ENCODE measurements around the gene PPP5C.
"Not testable (repeated sequence)": the region's sequence is repeated elsewhere in the genome, so short reads cannot be mapped to it uniquely, and the experiment has no call there.

Gene PPP5C

DNA sequence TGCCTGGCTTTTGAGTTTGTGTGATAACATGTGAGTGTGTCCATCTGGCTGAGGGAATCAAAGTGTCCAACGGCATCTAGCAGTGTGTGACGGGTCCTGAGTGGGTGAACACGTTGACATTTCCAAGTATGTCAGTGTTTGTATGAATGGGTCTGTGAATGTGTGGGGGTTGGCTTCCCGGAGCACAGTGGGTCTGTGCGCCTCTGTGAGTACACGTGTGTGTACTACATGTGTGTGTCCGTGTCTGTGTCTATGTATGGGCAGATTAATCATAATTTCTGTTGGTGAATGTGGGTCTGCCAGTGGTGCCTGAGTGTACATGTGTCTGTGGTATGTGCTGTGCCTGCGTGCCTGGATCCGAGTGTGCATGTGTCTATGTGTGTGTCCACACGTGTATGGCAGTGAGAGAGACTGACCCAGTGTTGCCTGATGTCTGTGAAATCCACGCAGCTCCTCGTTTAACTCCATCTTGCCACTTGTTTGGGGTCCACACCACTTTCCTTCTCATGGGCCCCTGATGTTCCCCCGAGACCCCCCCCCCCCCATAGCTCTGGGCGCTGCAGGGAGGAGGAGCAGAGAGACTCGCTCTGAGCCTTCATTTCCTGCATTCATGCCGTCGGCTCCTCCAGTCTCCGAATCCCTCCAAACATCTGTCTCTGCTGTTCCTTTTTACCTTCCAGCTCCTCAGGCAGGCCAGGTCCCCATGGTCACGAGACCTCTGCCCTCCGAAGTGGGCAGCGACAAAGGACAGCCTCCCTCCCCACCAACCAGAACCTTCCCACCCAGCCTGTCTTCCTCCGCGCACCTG lies 61.2 kb downstream of the PPP5C start:
- DNase-seq (ENCODE audit: low read depth in 3 of 3) = no peak

DNA sequence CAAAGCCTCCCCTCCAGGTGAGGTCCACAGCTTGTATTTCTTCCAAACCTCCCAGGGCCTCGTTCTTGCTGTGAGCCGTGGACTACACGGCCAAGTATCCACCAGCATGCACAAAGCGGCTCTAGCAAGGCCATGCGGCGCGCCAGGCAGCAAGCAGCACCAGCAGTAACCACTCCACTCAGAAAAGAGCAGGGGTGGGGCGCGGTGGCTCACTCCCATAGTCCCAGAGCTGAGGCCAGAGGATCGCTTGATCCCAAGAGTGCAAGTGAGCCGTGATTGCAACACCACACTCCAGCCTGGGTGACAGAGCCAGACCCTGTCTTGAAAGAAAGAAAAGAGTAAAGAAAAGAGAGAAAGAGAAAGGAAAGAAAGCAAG lies 61.8 kb downstream of the PPP5C start:
- DNase-seq (ENCODE audit: low read depth in 3 of 3) = no peak

DNA sequence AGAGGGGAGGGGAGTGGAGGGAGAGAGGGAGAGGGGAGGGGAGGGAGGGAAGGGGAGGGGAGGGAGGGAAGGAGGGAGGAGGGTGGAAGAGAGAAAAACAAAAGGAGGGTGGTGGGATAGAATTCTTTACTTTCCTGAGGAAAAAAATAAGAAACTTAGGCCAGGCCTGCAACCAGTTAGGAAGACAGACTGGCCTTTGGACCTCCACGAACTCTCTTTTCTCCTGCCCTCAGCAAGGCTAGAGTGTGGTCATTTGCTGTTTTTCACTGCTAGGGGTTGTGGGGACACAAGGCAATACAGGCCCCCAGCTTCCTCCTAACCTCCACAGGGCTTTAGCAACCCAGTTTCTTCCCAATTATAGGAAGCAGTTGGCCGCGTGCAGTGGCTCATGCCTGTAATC lies 62.3 kb downstream of the PPP5C start:
- no peak for DNase-seq (ENCODE audit: low read depth in 3 of 3)

DNA sequence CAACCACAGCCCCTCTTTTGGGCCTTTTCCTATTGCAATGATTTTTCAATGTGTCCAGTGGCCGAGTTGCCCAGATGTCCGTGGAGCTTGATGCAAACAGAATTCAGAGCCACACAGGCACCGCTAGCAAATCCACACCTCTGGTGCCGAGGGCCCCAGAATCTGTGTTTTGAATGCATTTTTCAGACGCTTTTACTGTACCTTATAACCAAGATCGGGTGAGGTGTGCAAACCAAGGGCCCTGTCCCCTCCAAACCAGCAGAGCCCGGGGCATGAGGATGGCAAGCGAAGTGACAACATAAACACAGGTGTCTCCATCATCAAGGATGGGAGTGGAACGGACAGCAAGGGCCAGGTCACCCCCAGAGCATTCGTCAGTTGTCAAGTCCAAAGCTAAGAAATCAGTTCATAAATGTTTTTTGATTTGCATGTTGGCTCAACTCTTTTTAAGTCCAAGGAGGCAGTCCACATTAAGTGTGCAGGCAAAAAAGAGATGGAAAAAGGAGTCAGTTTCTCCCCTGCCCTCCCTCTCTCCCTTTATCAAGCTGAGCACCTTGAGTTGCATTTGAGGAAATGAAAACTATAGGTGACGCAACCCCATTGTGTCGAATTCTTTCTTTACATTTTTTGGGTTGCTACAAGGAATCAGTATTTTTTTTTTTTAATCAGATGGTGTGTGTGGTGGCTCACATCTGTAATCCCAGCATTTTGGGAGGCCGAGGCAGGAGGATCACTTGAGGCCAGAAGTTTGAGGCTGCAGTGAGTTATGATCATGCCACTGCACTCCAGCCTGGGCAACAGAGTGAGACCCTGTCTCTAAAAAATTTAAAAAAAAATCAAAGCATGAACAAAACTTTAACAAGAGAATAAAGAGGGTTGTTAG lies 63.6 kb downstream of the PPP5C start:
- no peak for DNase-seq (ENCODE audit: low read depth in 3 of 3)

DNA sequence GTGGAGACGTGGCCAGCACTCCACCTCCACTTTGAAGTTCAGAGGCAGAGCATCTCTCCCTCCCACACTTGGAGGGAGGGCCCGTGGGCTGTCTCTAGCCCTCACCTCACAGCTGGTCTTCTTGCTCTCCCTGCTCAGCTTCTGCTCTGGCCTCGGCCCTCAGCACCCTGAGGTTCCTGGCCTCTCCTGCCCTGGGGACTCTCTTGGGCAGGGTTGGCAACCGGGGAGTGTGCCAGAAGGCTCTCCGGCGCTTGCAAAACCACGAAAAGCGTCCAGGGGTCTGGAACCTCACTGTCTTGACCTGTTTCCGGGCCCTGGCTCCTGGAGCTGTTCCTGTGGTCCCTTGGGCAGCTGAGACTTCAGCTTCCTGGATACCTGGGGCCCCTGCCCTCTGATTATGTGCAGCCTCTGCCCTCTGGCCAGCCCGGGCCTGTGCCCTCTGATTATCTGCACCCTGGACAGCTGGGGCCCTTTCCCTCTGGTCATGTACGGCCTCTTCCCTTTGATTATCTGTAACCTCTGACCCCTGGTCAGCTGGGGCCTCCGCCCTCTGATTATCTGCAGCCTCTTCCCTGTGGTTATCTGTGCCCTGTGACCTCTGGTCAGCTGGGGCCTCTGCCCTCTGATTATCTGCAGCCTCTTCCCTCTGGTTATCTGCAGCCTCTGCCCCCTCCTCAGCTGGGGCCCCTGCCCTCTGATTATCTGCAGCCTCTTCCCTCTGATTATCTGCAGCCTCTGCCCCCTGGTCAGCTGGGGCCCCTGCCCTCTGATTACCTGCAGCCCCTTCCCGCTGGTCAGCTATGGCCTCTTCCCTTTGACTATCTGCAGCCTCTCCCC lies 64.4 kb downstream of the PPP5C start:
- DNase-seq (ENCODE audit: low read depth in 3 of 3) = no peak

DNA sequence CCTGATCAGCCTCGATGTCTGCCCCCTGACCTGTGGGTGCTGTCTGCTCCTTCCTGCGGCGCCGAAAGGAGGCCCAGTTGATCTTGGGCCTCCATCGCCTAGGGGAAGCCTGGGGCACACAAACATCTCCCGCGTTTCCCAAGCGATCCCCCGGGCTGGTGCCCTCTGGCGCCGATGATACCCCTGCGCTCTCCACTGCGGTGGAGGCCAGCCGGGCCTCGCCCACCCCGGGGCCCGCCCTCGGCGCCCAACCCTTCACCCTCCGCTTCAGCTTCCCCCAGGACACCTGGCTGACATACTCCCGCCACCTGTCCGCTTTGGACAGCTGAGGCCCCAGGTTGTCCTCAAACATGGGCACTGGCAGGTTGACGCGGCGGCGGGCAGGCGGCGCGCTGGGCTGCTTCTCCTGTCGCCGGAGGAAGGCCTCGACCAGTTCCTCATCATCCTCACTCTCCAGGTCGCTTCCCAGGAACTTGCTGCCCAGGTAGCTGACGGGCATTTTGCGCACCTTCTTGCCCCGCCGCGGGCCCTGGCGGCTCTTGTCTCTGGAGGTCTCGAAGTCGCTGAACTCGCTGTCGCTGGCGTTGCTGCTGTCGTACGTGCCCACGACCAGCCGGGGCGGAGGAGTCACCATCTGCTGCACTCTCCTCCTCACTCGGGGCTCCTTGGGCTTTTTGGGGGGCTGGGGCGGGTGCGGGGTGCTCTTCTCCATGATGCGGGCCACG lies 65.2 kb downstream of the PPP5C start:
- DNase-seq (ENCODE audit: low read depth in 3 of 3) = no peak

DNA sequence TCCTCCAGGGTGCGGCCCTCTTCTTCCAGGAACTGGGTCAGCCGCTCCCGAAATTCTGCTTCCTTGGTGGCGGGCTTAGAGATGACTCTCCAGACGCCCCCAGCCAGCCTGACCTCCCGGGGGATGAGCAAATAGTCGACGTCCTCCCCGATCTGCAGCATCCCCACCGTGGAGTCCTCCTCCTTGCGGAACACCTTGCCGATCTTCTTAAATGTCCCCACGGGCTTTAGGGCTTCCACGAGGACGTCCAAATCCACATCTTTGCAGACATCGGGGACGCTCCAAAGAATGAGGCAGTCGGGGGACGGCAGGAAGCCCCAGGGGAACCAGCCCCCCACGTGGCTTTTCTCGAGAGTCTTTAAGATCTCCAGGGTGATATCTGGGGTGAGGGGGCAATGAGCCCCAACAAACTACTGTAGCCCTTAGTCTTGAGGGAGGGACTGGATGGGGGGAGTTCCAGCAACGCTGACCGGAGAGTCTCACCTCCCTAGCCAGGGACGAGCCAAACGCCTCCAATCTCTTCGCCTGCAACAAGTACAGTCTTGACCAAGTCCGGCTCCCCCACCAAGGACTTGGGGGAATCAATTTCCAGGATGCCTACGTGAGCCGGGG lies 65.9 kb downstream of the PPP5C start:
- DNase-seq (ENCODE audit: low read depth in 3 of 3) = no peak

DNA sequence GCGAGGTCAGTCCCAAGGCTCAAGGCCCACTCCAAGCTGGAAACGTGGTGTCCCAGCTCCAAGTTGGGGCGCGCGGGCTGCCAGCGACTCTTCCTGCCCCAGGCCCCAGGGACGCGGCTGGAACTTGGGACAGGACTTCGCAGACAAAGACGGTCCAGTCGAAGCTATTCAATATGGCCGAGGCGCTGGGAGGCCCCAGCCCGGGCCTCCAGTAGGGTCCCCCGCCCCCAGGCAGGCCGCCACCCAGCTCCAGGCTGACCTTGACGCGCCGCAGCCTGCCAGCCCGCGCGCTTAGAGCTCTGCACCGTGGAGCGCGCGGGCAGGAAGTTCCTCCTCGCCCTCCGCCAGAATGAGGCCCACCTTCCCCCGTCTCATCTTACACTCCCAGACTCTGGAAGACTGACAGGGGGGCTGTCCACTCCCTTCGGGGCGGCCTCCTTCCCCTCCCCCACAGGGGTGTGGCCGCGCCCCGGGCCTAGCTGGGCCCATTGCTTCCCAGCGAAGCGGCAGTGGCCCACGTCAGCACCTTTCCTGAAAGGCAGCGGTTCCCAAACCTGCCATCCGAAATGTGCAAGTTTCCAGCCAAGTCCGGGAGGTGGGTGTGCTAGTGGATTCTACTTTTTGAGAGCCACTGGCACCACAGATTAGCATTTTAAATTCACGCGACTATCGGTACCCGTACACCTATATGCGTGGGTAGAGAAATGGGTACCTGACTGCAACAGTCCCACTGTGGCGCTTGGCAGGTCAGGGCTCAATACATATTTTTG lies 66.6 kb downstream of the PPP5C start, which contains the start of gene CCDC8:
TSS of gene CCDC8 (minus strand) at position 303 of the 770 bp plus-strand sequence. CDS start 754 bp downstream, outside the sequence.
- DNase-seq (ENCODE audit: low read depth in 3 of 3) = no peak

DNA sequence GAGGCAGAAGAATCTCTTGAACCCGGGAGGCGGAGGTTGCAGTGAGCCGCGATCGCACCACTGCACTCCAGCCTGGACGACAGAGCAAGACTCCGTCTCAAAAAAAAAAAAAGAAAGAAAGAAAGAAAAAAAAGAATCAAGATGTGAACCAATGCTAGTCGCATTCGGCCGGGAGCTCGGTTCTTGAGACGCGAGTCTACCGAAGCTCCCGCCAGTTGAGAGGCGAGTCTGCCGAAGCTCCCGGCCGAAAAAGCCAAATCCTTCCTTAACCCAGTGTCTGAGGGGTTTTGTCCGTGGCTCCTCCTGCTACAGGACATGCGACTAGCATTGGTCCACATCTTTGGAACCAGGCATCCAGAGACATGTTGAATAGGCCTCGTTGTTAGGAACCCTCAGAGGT lies 68.0 kb downstream of the PPP5C start:
- not testable (repeated sequence) for DNase-seq (ENCODE audit: low read depth in 3 of 3)

DNA sequence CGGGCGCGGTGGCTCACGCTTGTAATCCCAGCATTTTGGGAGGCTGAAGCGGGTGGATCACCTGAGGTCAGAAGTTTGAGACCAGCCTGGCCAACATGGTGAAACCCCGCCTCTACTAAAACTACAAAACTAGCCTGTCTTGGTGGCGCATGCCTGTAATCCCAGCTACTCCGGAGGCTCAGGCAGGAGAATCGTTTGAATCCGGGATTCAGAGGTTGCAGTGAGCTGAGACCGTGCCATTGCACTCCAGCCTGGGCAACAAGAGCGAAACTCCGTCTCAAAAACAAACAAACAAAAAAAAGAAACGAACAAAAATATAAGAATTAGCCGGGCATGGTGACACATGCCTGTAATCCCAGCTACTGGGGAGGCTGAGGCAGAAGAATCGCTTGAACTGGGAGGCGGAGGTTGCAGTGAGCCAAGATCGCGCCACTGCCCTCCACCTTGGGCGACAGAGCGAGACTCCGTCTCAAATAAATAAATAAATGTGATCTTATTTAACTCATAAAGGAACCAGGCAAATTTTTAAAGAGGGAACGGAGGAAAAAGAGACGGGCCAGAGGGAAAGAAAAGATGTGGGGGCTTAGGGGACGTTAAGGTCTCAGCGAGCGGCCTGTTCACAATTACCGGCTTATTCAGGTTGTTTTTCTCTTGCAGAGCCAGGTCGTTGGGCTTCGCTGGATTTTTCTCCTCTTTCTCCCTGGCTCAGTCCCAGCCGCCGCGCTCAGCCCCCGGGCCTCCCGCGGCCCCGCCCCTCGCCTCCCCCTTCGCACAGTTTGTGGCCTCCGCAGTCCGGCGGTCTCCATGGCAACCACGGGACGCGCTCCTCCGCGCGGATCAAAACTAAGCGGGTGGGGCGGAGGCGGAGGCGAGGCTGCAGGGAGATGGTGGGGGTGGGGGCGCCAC lies 69.2 kb downstream of the PPP5C start:
- DNase-seq (ENCODE audit: low read depth in 3 of 3) = peak in 1 of 3 donors; percentile 36

DNA sequence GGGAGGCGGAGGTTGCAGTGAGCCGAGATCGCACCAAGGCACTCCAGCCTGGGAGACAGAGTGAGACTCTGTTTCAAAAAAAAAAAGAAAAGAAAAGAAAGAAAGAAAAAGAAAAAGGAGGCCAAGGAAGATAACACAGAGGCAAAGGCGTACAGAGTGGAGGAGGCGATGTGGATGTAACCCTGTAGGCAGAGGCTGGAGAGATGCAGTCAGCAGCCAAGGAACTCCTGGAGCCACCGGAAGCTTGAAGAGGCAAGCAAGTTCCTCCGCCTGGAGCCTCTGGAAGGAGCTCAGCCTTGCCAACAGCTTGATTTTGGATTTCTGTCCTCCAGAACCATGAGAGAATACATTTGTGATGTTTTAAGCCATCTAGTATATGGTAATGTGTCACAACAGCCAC lies 73.2 kb downstream of the PPP5C start:
- DNase-seq (ENCODE audit: low read depth in 3 of 3) = no peak

DNA sequence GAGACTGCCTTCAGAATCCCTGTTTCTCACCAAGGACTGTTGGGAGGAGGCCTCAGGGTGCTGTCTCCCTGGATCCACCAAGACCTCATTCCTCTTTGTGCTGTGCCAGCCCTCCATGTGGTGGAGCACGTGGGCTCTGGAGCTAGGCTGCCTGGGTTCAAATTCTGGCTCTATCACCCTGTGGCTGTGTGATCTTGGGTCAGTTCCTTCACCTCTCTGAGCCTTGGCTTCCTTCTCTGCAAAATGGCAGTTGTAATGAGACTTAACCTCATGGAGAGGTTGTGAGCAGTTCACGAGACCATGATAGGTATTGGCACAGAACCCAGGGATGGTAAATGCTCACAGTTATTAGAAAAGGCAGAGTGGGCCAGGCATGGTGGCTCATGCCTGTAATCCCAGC lies 75.5 kb downstream of the PPP5C start:
- DNase-seq (ENCODE audit: low read depth in 3 of 3) = no peak

DNA sequence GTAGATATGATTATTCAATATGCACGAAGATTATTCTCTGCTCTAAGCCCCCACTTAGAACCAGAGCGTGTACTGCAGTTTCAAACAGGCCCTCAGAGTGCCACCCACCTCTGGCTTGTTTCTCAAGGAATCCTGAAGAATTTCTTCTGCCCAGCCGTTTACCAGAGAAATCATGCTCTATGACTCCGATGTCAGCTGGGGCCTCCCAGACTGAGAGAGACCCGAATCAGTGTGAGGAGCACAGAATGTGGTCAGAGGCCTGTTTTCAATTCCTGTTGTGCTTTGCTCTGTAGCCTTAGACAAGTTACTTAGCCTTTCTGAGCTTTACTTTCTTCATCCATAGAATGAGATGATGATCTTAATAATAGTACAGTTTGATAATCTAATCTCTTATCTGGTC lies 76.3 kb downstream of the PPP5C start:
- DNase-seq (ENCODE audit: low read depth in 3 of 3) = no peak

DNA sequence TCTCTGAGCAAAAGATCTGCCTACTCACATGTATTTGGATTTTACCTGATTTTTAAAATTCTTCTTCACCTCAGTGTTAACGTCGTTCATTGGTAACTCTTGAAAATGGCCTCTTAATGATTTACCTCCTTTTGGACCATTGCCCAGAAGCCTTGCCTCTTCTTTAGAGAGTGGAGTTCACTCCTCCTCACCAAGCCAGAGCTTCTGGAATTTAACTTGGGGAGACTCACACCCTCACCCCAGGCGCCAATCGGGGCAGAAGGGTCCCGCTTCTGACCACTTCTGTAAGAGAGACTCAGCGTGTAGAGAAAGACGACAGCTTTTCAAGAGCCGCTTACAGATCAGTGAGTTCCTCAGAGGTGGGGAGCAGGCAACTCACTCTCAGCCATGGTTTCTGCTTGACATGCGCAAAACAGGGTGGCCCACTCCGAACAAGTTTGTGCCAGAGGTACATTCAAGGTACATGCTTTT lies 79.2 kb downstream of the PPP5C start:
- DNase-seq (ENCODE audit: low read depth in 3 of 3) = no peak

DNA sequence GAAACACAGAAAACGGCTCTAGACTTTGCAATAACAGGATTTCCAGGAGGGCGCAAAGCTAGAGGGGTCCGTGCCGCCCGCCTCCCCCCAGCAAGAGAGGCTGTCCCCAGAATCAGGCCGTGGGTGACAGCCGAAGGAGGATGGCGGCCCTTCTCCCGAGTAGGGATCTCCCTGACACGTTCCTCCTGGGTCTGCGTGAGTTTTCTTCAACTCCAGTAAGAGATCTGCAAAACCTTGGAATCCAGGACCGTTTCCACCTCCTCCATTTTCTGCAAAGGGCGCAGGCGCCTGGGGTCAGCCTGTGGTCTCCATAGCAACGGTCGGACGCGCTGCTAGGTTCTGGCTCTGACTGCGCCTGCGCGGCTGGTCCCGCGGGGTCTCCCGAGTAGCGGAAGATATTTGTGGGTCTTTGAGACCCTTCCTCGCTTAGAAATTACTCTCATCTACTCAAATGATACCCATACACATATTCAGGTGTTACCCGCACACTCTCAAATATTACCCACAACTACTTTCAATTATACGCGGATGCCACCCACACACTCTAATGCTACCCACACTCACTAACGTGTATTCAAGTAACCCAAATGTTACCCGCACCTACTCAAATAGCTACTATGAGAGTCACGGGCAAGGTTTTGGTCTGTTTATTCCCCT lies 79.7 kb downstream of the PPP5C start:
- peak in 2 of 3 donors; percentile 13 to 27 for DNase-seq (ENCODE audit: low read depth in 3 of 3)

DNA sequence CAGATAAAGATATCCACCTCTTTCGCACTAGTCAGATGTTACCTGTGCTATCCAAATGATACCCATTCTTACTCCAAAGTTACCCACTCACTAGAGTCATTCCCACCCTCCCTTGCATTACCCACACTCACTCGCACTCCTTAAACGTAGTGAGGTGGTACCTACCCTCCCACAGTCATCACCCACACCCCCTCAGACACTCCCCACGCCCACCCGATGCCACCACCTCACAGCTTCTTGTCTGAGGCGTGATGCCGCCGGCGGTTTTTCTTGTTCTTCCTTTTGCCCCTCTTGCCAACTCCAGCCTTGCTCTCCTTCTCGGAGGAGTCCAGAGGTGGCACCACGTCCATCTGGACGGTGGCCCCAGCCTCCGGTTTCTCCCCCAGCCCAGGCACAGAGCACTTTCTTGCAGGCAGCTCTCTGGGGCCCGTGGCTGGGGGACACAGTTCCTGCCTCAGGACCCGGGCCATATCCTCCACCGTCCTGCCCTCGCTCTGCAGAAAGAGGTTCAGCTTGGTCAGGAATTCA lies 80.7 kb downstream of the PPP5C start:
- no peak for DNase-seq (ENCODE audit: low read depth in 3 of 3)

DNA sequence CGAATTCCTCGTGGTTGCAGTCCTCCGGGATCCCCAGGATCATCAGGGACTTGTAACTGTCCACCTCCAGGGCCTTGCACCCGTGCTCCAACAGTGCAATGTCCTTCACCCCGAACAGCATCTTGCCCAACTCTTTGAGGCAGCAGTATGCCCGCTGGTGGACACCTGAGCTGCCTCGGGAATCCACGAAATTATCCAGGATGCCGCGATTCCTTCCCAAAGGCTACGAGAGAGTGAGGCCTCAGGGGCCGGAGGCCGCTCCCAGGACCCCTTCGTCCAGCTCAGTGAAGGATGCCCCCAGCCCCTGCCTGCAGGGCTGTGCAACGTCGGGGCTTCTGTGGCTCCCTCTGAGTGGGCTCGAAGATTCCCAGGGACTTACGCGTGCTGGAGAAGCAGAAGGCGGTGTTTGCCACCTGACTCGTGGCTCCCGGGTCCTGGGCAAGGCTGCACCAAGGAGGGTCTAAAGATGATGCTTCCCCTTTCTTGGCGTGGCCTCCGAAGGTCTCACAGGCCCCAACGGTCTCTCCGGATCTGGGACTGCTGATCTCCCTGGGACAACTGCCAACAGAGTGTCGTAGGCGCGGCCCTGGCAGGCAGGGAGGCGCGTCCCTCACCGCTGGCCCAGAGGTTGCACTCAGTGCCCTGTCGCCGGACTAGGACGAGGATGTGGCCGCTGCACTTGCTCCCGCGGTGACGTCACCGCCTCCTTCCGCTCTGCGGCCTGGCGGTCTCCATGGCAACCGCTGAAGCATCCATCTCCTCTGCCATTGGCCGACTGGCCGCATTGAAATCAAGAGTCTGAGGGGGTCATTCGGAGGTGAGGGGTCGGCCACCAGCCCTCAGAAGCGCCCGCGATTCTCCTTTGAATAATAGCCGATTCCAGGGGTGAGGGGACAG lies 81.6 kb downstream of the PPP5C start, which contains the start of gene PNMA8C:
TSS of gene PNMA8C (minus strand) at position 698 of the 897 bp plus-strand sequence. CDS start at position 121, 577 bp downstream.
- peak; percentile 17 to 50 (median 23) for DNase-seq (ENCODE audit: low read depth in 3 of 3)

Measured in stimulated activated CD4-positive, alpha-beta T cell treated with anti-CD3 and anti-CD28 coated beads, TNF-alpha, amount 100 ng/mL, for 48 hours (primary cell).